SU-DHL-6 (cell line): Measurements from ENCODE around the gene ORAI2.

ENCODE experiments used
- H2AFZ ChIP-seq: fragments of 200-600 bp; sonication (generic); 2 replicates; pipeline ENCODE4 v1.6.1; 2014; ENCODE audit warnings: low read depth, mild to moderate bottlenecking, moderate library complexity, mixed read lengths, antibody characterized with exemption, low read length; ENCODE audit not compliant: severe bottlenecking
- H3F3A ChIP-seq: fragments of 200-600 bp; shearing (Covaris generic); 2 replicates; pipeline ENCODE4 v1.6.0; 2016; ENCODE audit warnings: antibody characterized with exemption, mild to moderate bottlenecking; ENCODE audit not compliant: insufficient read depth
- H3K27ac ChIP-seq: fragments of 200-600 bp; sonication (generic); 2 replicates; pipeline ENCODE4 v1.5.1; 2016; ENCODE audit warnings: low read depth, mild to moderate bottlenecking, low read length, moderate library complexity, mixed read lengths
- H3K27me3 ChIP-seq: fragments of 200-600 bp; sonication (generic), shearing (Covaris generic); 2 replicates; pipeline ENCODE4 v1.6.0; 2014; ENCODE audit warnings: mild to moderate bottlenecking, low read length
- H3K36me3 ChIP-seq: fragments of 200-600 bp; sonication (generic); 2 replicates; pipeline ENCODE4 v1.6.1; 2014; ENCODE audit warnings: mild to moderate bottlenecking, low read length, mixed read lengths
- H3K4me2 ChIP-seq: fragments of 300-600, 200-600 bp; shearing (Covaris generic), sonication (generic); 2 replicates; pipeline ENCODE4 v1.6.0; 2014; ENCODE audit warnings: low read length, low read depth, mild to moderate bottlenecking; ENCODE audit not compliant: poor library complexity, severe bottlenecking
- H3K4me3 ChIP-seq: fragments of 200-600 bp; sonication (generic); 2 replicates; pipeline ENCODE4 v1.5.1; 2014; ENCODE audit warnings: antibody characterized with exemption, low read length, mild to moderate bottlenecking, mixed read lengths; ENCODE audit not compliant: insufficient read depth, poor library complexity, severe bottlenecking
- H3K79me2 ChIP-seq: fragments of 200-600 bp; sonication (generic); 2 replicates; pipeline ENCODE4 v1.6.1; 2014; ENCODE audit warnings: mild to moderate bottlenecking, low read length, moderate library complexity; ENCODE audit not compliant: insufficient read depth
- H3K9ac ChIP-seq: fragments of 200-600 bp; sonication (generic); 2 replicates; pipeline ENCODE4 v1.7.0; 2014; ENCODE audit warnings: mild to moderate bottlenecking, low read length
- H3K9me2 ChIP-seq: fragments of 200-600 bp; sonication (generic); replicated peaks from 2 replicates; pipeline ENCODE4 v1.6.1; 2014; ENCODE audit warnings: low read length; ENCODE audit not compliant: insufficient read depth
- H3K9me3 ChIP-seq: fragments of 200-600 bp; sonication (generic); 2 replicates; pipeline ENCODE4 v1.6.1; 2014; ENCODE audit warnings: low read length, mixed read lengths; ENCODE audit not compliant: insufficient read depth
- H4K20me1 ChIP-seq: fragments of 200-600 bp; sonication (generic); 2 replicates; pipeline ENCODE4 v1.6.1; 2014; ENCODE audit warnings: low read depth, mild to moderate bottlenecking, antibody characterized with exemption, low read length, moderate library complexity, mixed read lengths
- CTCF ChIP-seq: fragments of 200-600 bp; sonication (generic); IDR thresholded peaks from one replicate; pipeline ENCODE4 v1.5.1; 2017; ENCODE audit warnings: antibody characterized with exemption, mild to moderate bottlenecking, low read length, moderate library complexity; ENCODE audit not compliant: insufficient read depth, poor library complexity, severe bottlenecking
- EZH2phosphoT487 ChIP-seq: fragments of 200-600 bp; sonication (generic), shearing (Covaris generic); conservative IDR thresholded peaks from 2 replicates; pipeline ENCODE4 v1.6.1; 2018; ENCODE audit warnings: mild to moderate bottlenecking, antibody characterized with exemption, low read length, moderate library complexity, mixed read lengths

Gene ORAI2

GRCh38 chr7:102409340-102409739 is 24.0 kb upstream of the ORAI2 start:
- Histone ChIP-seq H3K9me3 (no peaks in the 10 kb centered on the region), H3K27me3 (no peaks in the 10 kb centered on the region), H3K79me2 (peaks cover 27% of the 10 kb centered on the region), H4K20me1 (no peaks in the 10 kb centered on the region), H3K9me2 (no peaks in the 10 kb centered on the region), H3K4me2 (no peak overlapping the region), H3K36me3 (peaks cover 31% of the 10 kb centered on the region), H3K9ac (no peak overlapping the region), H2AFZ (no peak overlapping the region), H3K4me3 (no peak overlapping the region), H3F3A (peaks cover 40% of the 10 kb centered on the region), H3K27ac (peak overlapping the region; percentile 75; the same call in 1 of the 2 replicates)
- TF ChIP-seq CTCF = no peak
- TF ChIP-seq EZH2phosphoT487 = no peak

DNA sequence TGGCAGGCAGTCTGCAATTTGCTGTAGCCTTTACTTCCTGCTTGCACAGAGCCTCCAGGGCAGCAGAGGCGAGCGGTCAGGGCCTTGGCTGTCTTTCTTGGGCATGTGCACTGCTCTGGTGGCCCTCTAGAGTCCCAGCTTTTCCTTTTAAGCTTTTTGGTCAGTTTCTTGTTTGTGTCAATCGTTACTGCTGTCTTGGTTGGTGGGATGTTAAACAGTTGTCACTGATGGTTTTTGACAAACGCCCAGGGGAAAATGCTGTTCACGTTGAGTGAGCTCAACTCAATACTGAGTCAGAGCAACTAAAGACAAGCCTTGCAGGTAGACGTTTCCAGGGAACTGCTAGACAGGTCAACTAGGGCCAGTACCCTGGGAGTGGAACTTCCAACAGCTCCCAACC is 23.3 kb upstream of the ORAI2 start:
- Histone ChIP-seq H3K27ac (peak overlapping the region; percentile 29), H3K27me3 (no peaks in the 10 kb centered on the region), H3F3A (peaks cover 42% of the 10 kb centered on the region), H3K9me2 (no peaks in the 10 kb centered on the region), H3K4me2 (no peak overlapping the region), H3K79me2 (peaks cover 27% of the 10 kb centered on the region), H2AFZ (no peak overlapping the region), H3K9me3 (no peaks in the 10 kb centered on the region), H3K36me3 (peaks cover 35% of the 10 kb centered on the region), H4K20me1 (no peaks in the 10 kb centered on the region), H3K4me3 (no peak overlapping the region), H3K9ac (no peak overlapping the region)
- TF ChIP-seq EZH2phosphoT487 (no peak), CTCF (no peak)

DNA sequence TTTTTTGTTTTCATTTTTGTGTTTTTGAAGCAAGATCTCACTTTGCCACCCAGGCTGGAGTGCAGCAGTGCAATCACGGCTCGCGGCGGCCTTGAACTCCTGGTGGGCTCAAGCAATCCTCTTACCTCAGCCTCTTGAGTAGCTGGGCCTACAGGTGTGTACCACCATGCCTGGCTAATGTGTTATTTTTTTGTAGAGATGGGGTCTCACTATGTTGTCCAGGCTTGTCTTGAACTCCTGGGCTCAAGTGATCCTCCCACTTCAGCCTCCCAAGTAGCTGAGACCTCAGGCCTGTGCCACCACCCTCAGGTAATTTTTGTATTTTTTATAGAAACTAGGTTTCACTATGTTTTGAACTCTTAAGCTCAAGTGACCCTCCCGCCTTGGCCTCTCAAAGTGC is 22.5 kb upstream of the ORAI2 start:
- Histone ChIP-seq H3K4me2 (no peak overlapping the region), H3K4me3 (no peak overlapping the region), H3K36me3 (peaks cover 28% of the 10 kb centered on the region), H3K9me2 (no peaks in the 10 kb centered on the region), H3K79me2 (peaks cover 27% of the 10 kb centered on the region), H2AFZ (no peak overlapping the region), H3K27ac (no peak overlapping the region), H3K9ac (no peak overlapping the region), H3F3A (peaks cover 36% of the 10 kb centered on the region), H3K9me3 (no peaks in the 10 kb centered on the region), H3K27me3 (no peaks in the 10 kb centered on the region), H4K20me1 (no peaks in the 10 kb centered on the region)
- TF ChIP-seq CTCF = no peak

- no peak overlapping the region for H2AFZ ChIP-seq
- no peak overlapping the region for H3K9ac ChIP-seq
- no peaks in the 10 kb centered on the region for H3K9me2 ChIP-seq
- no peak overlapping the region for H3K4me2 ChIP-seq
- no peaks in the 10 kb centered on the region for H4K20me1 ChIP-seq
- H3K9me3 ChIP-seq = no peaks in the 10 kb centered on the region
- no peak overlapping the region for H3K4me3 ChIP-seq
- H3K27ac ChIP-seq = no peak overlapping the region
- H3K27me3 ChIP-seq = no peaks in the 10 kb centered on the region
- TF ChIP-seq CTCF (peak; percentile 52), EZH2phosphoT487 (no peak)
- peaks cover 28% of the 10 kb centered on the region for H3K79me2 ChIP-seq
- peaks cover 25% of the 10 kb centered on the region for H3F3A ChIP-seq
- H3K36me3 ChIP-seq = peaks cover 27% of the 10 kb centered on the region
These were observed 20.8 kb upstream of the ORAI2 start for GRCh38 chr7:102412548-102412947.
